Fibroblast of lung (primary cell): ENCODE measurements around the gene SATL1.
A peak's percentile ranks its signal among the peaks of the same experiment; 100 is the strongest.

Experiments used
- CTCF ChIP-seq, 2 donors: IDR thresholded peaks in 1 of 2; conservative IDR thresholded peaks in 1 of 2; 1 replicate in 1 of 2; 2 replicates in 1 of 2; pipeline ENCODE4 v1.5.1; 2011 to 2012; ENCODE audit warnings: low read length in 2 of 2, control low read depth in 1 of 2, inconsistent platforms in 1 of 2, low read depth in 1 of 2, mild to moderate bottlenecking in 1 of 2
- EZH2 ChIP-seq: IDR thresholded peaks from 2 replicates; pipeline ENCODE4 v1.5.1; 2012; ENCODE audit warnings: low read length, control low read depth, mild to moderate bottlenecking; ENCODE audit errors: missing control alignments

GRCh38 chrX:85111347-85111746 is 132.2 kb downstream of the SATL1 start:
- peak; percentile 48 to 59 for TF ChIP-seq CTCF (conservative IDR thresholded peaks at IDR 0.05 in 1 of 2, IDR thresholded peaks at IDR 0.05 in 1 of 2; ENCODE audit: low read depth in 1 of 2, low read length in 2 of 2)
- TF ChIP-seq EZH2 = no peak
